Cerebellar nuclear complex (tissue), 1 donor: Measurements from ENCODE around the gene RPS16.

ENCODE experiments used
- DNase-seq, 2 experiments: peaks; one replicate each; lab custom pipeline; 2025; lab: John Stamatoyannopoulos, UW

The RPS16 gene

DNA sequence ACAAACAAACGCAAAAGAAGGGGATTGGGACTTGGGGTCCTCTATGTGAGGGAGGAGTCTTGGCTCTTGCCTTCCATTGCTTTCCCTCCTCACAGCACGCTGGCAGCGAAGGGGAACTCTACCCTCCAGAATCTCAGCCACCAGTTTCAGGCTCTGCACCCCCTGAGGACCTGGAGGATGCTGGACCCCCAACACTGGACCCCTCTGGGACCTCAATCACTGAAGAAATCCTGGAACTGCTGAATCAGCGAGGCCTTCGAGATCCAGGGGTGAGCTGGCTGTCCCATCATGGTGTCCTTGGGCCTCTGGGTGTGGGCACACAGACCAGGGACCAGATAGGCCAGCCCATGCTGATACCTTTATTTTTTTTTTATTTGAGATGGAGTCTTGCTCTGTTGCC is 13.7 kb downstream of the RPS16 start:
- no peak for DNase-seq

GRCh38 chr19:39420769-39421168 is 15.0 kb downstream of the RPS16 start:
- no peak for DNase-seq

DNA sequence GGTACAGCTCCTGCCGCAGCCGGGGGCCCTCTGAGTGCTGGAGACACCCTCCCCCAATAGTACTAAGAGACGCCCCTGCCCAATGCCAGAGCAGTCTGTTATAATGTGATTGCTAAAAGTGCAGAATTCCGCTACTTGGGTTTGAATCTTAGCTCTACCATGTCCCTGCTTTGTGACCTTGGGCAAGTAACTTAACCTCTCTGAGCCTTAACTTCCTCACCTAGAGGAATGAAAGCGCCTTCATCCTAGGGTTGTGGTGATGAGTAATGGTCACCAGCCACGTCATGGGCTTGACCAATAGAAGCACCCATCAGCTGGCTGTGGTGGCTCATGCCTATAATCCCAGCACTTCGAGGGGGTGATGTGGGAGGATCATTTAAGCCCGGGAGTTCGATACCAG is 16.7 kb downstream of the RPS16 start:
- DNase-seq = no peak

DNA sequence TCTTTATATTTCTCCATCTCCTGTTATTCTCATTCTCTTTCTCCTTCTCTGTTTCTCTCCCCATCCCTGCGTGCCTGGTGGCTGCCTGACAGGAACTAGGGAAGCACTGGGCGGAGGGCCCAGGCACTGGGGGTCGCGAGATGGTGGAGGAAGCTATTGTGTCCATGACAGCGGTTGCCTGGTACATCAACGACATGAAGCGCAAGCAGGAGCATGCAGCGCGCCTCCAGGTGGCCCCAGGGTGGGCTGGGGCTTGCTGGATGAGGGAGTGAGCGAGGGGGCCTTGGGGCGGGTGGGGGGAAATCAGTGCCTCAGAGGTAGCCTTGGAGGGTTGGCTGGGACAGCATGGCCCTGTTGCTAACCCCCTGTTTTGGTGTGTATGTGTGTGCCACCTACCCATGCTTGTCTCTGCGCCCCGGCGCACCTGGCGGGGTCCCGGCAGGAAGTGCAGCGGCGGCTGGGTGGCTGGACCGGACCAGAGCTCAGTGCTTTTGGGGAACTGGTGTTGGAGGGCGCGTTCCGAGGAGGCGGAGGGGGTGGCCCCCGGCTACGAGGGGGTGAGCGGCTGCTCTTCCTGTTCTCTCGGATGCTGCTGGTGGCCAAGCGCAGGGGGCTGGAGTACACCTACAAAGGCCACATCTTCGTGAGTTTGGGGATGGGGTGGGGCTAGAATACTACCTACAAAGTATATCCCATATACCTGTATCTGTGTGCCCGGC is 18.1 kb downstream of the RPS16 start:
- DNase-seq = no peak

GRCh38 chr19:39416152-39417120 is 19.3 kb downstream of the RPS16 start:
- no peak for DNase-seq

GRCh38 chr19:39415111-39416046 is 20.4 kb downstream of the RPS16 start:
- no peak for DNase-seq

DNA sequence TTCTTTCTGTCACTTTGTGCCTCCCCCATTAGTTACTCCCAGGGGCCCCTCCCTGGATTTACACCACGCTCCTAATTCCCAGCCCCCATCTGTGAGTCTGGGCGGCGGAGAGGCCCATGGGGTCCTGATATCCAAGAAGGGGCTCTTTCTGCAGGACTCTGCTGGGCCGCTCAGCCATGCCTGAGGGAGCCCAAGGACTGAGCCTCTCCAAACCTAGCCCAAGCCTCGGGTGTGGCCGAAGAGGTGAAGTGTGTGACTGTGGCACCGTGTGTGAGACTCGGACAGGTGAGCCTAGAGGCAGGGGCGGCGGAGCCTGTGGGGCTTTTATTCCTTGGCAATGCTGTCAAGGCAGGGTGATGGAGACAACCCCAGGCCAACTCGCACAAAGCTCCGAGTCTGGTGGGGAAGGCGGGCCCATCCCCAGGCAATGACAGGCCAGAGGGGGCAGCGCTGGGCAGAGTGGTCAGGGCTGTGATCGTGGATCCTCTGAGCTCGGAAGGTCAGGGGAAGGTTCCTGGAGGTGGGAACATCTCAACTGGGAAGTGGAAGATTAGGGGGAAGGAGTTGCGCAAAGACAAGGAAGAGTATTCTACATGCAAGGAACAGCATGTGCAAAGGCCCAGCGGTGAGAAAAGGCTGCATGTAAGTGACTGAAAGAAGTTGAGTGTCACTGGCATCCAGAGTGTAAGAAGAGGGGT is 21.7 kb downstream of the RPS16 start:
- DNase-seq = no peak

DNA sequence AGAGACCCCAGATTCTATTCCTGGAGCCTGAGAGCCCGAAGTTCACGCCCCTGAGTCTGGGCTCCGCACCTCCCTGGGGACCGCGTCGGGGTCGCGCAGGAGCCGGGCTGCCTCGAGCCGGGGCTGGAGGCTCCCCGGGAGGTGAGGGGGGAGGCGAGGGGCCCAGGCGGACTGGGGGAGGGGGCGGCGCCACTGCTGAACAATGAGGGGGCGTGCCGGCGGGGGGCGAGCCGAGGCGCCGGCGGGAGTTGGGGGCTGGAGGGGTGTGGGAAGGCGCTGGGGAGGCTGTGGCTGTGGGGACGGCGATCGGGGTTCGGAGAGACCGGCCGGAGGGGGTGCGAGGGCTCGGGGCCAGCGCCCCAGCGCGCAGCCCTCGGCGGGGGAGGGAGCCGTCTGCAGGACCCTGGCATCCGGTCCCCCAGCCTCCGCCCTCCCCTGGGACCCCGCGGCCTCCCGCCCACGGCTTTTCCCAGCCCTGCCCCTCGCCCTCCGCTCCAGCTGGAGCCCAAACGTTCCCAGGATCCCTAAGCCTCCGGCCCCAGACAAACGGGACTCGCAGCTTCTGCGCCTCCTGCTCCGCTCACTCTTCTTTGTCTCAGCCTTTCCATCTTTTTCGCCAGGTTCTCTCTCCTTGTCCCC is 22.4 kb downstream of the RPS16 start:
- DNase-seq = no peak

- DNase-seq = no peak
Measured at GRCh38 chr19:39412867-39413271, 22.9 kb downstream of the RPS16 start.

DNA sequence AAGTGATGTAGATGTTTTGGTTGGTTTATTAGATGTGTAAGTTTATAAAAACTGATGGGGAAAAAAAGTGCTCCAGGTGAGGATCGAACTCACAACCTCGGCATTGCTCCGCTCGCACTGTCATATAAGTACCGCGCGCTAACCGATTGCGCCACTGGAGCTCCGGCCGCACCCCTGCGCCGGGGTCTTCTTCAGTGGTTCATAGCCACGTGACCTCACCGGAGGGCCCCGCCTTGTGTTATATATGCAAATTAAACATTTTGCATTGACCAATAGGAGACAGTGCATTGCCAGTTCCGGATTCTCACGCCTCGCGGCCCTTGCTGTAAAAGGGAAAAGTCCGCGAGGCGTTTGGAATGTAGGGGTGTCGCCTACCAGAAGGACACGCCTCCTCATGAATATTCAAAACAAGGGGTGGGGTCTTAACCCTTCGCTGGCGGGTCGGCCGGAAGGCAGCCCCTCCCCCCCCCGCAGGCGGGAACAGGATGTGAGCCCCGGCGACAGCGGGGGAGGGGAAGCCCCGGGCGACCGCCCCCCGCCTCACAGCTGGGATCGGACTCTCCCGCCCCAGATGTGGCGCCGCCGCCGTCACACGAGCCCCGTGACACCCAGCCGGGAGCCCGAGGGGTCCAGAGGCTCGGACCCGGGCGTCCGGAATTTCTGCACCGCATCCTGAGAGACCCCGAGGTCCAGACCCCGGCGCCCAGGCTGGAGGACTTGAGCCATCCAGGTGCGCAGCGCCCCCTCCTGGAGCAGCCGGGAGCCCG is 23.5 kb downstream of the RPS16 start, which contains the start of gene PLEKHG2:
TSS of gene PLEKHG2 (plus strand) at position 570 of the 767 bp plus-strand sequence. CDS start 1,418 bp downstream, outside the sequence.
- peak; percentile 98 to 99 for DNase-seq

- peak in 1 of 2 experiments; percentile 69 for DNase-seq
Measured at GRCh38 chr19:39411832-39412099, 24.0 kb downstream of the RPS16 start.

DNA sequence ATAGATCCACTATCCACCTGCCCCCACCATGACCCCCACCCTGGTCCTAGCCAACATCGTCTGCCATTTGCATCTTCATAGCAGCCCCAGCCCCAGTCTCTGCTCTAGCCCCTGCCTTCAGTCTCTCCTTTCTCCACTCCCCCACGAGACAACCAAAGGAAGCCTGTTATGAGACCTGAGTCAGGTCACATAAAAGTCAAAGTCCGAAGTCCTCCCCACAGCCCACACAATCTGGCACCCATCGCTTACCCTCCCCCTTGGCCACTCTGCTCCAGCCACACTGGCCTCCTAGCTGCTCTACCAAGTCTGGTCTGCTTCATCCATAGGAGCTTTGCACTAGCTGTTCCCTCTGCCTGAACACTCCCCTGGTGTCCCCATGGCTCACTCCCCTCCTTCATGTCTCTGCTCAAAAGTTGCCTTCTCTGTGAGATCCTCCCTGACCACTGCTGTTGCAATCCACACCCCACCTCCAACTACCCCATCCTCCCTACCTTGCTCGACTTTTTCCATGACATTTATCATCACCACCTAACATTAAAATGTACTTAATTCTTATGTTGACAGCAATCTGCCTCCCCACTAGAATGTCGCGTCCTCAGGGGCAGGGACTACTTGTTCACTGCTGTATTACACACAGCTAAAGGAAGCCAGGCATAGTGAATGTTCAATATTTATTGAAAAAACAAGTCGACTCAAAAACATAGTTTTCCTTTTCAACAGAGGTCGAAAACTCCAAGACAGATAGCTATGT is 24.5 kb downstream of the RPS16 start:
- no peak for DNase-seq

- no peak for DNase-seq
Measured at GRCh38 chr19:39410831-39411080, 25.0 kb downstream of the RPS16 start.

GRCh38 chr19:39410017-39410830 is 25.5 kb downstream of the RPS16 start:
- DNase-seq = no peak

- peak; percentile 18 to 36 for DNase-seq
Measured at GRCh38 chr19:39409208-39410016, 26.3 kb downstream of the RPS16 start.

DNA sequence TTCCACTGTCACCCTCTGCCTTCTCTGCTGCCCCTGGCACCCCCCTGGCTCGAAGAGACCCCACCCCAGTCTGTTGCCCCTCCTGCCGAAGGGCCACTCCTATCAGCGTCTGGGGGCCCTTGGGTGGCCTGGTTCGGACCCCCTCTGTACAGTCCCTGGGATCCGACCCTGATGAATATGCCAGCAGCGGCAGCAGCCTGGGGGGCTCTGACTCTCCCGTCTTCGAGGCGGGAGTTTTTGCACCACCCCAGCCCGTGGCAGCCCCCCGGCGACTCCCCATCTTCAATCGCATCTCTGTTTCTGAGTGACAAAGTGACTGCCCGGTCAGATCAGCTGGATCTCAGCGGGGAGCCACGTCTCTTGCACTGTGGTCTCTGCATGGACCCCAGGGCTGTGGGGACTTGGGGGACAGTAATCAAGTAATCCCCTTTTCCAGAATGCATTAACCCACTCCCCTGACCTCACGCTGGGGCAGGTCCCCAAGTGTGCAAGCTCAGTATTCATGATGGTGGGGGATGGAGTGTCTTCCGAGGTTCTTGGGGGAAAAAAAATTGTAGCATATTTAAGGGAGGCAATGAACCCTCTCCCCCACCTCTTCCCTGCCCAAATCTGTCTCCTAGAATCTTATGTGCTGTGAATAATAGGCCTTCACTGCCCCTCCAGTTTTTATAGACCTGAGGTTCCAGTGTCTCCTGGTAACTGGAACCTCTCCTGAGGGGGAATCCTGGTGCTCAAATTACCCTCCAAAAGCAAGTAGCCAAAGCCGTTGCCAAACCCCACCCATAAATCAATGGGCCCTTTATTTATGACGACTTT is 27.1 kb downstream of the RPS16 start:
- no peak for DNase-seq
